Measurements from ENCODE around the gene THOP1.

DNA sequence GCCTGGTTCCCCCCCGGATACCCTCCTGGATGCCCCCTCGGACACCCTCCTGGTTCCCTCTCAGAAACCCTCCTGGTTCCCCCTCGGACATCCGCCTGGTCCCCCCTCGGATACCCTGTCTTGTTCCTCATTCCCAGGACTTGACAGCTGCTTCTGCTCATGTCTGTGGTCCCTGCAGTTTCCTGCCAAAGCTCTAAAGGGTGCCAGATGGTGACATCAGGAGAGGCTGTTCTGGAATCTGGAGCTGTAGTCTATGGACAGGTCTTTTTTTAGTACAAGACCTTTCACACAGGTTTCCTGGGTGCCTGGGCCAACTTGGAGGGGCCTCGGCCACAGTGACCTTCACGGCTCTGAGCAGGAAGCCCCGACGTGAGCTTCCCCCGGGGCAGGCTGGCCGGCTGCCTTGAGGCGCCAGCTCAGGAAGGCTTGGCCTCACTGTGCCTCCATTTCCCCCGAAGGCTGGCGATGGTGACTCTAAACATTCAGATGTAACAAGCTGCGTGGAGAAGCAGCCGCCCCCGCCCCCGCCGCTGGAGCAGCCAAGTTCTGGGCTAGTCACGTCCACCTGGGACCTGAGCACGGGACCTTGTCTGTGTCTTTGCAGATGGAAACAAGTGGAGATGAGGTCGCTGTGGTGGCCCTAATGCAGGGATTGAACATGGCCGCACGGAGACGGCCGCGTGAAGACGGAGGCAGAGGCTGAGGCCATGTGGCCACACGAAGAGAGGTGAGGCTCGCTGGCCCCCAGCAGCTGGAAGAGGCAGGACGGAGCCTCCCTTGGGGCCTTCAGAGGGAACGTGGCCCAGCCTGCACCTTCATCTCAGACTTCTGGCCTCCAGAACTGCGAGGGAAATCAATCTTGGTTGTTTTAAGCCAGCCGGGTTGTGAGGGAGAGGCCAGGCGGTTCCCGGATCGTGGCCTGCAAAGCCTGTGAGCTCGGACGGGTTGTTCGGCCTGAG is 15.0 kb upstream of the THOP1 start:
- TF ChIP-seq, protein P1, sequence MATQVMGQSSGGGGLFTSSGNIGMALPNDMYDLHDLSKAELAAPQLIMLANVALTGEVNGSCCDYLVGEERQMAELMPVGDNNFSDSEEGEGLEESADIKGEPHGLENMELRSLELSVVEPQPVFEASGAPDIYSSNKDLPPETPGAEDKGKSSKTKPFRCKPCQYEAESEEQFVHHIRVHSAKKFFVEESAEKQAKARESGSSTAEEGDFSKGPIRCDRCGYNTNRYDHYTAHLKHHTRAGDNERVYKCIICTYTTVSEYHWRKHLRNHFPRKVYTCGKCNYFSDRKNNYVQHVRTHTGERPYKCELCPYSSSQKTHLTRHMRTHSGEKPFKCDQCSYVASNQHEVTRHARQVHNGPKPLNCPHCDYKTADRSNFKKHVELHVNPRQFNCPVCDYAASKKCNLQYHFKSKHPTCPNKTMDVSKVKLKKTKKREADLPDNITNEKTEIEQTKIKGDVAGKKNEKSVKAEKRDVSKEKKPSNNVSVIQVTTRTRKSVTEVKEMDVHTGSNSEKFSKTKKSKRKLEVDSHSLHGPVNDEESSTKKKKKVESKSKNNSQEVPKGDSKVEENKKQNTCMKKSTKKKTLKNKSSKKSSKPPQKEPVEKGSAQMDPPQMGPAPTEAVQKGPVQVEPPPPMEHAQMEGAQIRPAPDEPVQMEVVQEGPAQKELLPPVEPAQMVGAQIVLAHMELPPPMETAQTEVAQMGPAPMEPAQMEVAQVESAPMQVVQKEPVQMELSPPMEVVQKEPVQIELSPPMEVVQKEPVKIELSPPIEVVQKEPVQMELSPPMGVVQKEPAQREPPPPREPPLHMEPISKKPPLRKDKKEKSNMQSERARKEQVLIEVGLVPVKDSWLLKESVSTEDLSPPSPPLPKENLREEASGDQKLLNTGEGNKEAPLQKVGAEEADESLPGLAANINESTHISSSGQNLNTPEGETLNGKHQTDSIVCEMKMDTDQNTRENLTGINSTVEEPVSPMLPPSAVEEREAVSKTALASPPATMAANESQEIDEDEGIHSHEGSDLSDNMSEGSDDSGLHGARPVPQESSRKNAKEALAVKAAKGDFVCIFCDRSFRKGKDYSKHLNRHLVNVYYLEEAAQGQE (IDR thresholded peaks at IDR 0.05; ENCODE audit: low read depth, low read length) = no peak
- no peak for TF ChIP-seq POLR2AphosphoS5 (IDR thresholded peaks at IDR 0.05; ENCODE audit: low read length)
- no peak for TF ChIP-seq FOS (IDR thresholded peaks at IDR 0.05; ENCODE audit: borderline replicate concordance, extremely low read depth, insufficient read length)

All from GM12878 (cell line).